ENCODE data around the gene MMEL1. TPM values are rescaled to one million over a fixed set of nuclear protein-coding genes. Genes with fewer than 3 reads are reported as not detected.

MMEL1 gene
- total RNA-seq, 1 donor from 2014 or later: 4.0 TPM

DNA sequence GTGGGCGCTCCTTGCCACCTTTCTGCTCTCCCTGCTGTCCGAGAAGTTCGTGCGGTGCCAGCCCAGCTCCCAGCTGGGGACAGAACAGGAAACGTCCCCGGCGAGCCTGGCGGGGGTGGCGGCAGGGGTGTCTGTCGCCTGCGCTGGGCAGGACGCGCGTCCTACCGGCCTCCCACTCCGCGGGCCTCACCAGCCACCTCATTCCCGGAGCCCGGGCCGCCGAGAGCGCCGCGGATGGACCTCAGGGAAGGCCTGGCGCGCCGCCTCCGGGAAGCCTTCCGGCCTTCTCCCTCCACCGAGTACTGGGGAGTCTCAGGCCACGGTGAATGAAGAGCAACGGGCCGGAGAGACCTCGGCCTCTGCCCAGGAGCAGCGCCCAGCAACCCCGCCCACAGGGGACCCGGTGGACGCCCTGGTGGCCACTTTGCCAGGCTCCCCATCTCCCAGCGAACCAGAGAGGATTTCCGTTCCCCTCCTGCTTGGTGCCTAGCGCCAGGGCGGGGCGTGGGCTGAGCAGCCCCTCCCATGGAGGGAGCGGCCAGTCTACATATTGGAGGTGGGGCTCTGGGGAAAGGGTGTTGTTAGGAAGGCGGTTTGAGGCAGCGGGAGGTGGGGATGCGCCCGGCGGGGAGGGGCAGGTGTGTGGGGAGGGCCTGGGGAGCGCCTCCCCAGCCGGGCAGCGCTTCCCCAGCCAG, 86.2 kb downstream of the MMEL1 start:
- Mint-ChIP-seq H3K27me3 (ENCODE audit: unreplicated experiment) (peaks cover 5% of the 10 kb centered on the region), H3K27ac (ENCODE audit: unreplicated experiment) (peak overlapping the region; percentile 43), H3K36me3 (ENCODE audit: unreplicated experiment) (no peaks in the 10 kb centered on the region), H3K9me3 (ENCODE audit: unreplicated experiment) (peaks cover 2% of the 10 kb centered on the region), H3K4me1 (ENCODE audit: low read depth, unreplicated experiment) (peaks cover 13% of the 10 kb centered on the region), H3K4me3 (ENCODE audit: unreplicated experiment) (peak overlapping the region; percentile 77)
- TF ChIP-seq, protein P1, sequence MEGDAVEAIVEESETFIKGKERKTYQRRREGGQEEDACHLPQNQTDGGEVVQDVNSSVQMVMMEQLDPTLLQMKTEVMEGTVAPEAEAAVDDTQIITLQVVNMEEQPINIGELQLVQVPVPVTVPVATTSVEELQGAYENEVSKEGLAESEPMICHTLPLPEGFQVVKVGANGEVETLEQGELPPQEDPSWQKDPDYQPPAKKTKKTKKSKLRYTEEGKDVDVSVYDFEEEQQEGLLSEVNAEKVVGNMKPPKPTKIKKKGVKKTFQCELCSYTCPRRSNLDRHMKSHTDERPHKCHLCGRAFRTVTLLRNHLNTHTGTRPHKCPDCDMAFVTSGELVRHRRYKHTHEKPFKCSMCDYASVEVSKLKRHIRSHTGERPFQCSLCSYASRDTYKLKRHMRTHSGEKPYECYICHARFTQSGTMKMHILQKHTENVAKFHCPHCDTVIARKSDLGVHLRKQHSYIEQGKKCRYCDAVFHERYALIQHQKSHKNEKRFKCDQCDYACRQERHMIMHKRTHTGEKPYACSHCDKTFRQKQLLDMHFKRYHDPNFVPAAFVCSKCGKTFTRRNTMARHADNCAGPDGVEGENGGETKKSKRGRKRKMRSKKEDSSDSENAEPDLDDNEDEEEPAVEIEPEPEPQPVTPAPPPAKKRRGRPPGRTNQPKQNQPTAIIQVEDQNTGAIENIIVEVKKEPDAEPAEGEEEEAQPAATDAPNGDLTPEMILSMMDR (IDR thresholded peaks at IDR 0.05; ENCODE audit: partially characterized antibody, unreplicated experiment): no peak
- DNase-seq: peak; percentile 70

DNA sequence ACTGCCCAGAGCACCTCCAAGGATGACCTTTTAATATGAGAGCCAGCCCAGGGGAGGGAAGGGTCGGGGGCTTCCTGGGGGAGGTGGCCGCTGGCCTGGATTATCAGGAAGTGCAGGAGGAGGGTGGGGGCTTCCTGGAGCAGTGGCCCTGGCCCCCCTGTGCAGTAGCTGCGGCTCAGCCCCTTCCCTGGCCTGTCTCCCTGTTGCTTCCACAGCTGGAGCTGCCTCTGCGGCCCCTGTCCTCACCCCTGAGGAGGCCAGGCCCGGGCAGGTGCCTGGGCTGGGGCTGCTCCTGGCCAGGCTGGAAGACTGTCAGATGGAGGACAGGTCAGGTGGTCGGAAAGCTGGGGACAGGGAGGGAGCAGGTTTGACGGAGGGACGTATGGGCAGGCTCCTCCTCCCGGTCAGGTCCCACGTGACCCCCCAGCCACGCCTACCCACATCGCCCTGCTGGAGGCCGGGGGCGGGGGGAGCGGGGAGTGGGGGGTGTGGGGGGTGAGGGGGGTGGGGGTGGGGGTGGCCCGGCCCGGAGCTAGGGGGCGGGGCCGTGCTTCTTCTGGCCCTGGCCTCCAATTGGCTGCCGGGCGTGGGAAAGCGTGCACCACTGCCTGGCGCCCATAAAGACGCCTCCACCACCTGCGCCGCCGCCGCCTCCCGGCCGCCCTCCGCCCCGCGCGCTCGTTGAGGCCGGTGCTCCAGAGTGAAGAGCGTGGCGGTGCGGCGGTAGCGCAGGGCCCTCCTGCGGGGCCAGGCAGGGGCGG, 86.9 kb downstream of the MMEL1 start:
- Mint-ChIP-seq H3K4me1 (ENCODE audit: low read depth, unreplicated experiment) (peaks cover 13% of the 10 kb centered on the region), H3K9me3 (ENCODE audit: unreplicated experiment) (peaks cover 2% of the 10 kb centered on the region), H3K27me3 (ENCODE audit: unreplicated experiment) (peaks cover 5% of the 10 kb centered on the region), H3K4me3 (ENCODE audit: unreplicated experiment) (no peak overlapping the region), H3K27ac (ENCODE audit: unreplicated experiment) (no peak overlapping the region), H3K36me3 (ENCODE audit: unreplicated experiment) (no peaks in the 10 kb centered on the region)
- DNase-seq: peak; percentile 93
- TF ChIP-seq, protein P1 (IDR thresholded peaks at IDR 0.05; ENCODE audit: partially characterized antibody, unreplicated experiment): no peak

DNA sequence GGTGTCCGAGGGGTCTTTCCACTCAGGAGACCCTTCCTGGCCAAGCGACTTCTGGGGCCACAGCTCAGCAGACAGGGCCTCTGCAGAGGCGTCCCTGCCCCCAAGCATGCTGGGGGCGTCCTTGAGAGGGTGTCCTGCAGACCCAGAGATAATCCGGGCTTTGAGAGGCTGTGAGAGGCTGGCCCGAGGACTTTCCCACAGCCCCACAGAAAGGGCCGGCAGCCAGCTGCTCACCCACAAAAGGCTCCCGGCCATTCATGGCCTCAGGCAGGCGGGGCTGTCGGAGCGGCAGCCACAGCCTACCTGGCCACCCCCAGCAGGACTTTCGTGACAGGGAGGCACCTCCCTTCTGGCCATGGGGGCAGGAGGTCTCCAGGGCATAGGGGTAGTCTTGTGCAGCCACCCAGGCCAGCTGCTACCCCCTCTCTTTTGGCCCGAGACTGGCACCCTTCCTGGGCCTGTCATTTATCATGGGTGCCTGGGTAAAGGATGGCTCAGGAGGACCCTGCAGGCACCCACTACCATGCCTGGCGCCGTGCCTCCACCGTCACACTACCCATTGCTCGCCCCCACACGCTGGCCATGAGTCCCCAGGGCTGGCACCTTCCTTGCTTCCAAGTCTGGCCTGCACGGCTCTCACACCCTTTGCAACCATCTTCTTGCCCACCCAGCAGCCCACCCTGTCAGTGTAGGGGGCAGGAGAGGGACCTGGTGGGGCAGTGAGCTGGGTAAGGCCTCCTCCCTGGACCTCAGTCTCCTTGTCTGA, 87.8 kb downstream of the MMEL1 start:
- Mint-ChIP-seq H3K27ac (ENCODE audit: unreplicated experiment) (peak overlapping the region; percentile 70), H3K36me3 (ENCODE audit: unreplicated experiment) (no peaks in the 10 kb centered on the region), H3K4me3 (ENCODE audit: unreplicated experiment) (peak overlapping the region; percentile 7), H3K4me1 (ENCODE audit: low read depth, unreplicated experiment) (peaks cover 9% of the 10 kb centered on the region), H3K27me3 (ENCODE audit: unreplicated experiment) (peaks cover 5% of the 10 kb centered on the region), H3K9me3 (ENCODE audit: unreplicated experiment) (peaks cover 2% of the 10 kb centered on the region)
- TF ChIP-seq, protein P1 (IDR thresholded peaks at IDR 0.05; ENCODE audit: partially characterized antibody, unreplicated experiment): no peak
- peak; percentile 52 for DNase-seq

DNA sequence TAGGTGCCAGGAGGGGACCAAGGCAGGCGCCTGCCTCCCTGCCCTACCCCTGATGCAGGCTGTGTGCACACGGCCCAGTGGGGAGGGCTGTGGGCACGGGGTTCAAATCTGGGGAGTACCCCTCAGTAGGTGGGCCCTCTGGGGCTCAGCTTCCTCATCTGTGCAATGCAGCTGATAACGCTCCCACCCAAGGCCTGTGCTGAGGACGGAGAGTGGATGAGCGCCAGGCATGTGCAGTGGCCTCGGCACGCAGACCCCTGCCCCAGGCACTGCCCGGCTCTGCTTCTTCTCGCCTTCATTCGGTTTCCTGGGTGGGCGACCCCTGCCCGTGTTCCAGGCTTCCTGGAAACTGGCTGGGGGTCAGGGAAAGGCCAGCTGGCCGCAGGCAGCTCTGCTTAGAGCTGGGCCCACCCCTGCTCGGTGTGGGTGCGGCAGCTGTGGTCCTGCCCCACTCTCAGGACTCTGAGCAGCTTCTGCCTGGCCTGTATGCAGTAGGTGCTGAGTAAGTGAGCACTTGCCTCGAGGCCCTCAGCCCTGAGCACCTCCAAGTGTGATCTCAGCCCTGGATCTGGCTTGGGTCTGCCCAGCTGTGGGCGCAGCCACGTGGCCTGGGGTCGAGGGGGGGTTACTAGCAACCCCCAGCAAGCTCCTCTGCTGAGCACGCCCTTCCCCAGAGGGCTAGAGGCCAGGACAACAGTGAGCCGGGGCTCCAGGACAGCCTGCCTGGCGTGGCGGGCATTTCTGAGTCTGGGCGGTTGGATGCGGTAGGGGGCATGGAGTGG, 88.5 kb downstream of the MMEL1 start:
- no peak for DNase-seq
- H3K36me3 Mint-ChIP-seq (ENCODE audit: unreplicated experiment): no peaks in the 10 kb centered on the region
- TF ChIP-seq, protein P1 (IDR thresholded peaks at IDR 0.05; ENCODE audit: partially characterized antibody, unreplicated experiment): no peak

More for the DNA sequence above, 88.5 kb downstream of the MMEL1 start:
- H3K27ac Mint-ChIP-seq (ENCODE audit: unreplicated experiment): peak overlapping the region; percentile 70
- peaks cover 5% of the 10 kb centered on the region for H3K27me3 Mint-ChIP-seq (ENCODE audit: unreplicated experiment)
- H3K9me3 Mint-ChIP-seq (ENCODE audit: unreplicated experiment): peaks cover 2% of the 10 kb centered on the region
- peaks cover 6% of the 10 kb centered on the region for H3K4me1 Mint-ChIP-seq (ENCODE audit: low read depth, unreplicated experiment)
- H3K4me3 Mint-ChIP-seq (ENCODE audit: unreplicated experiment): no peak overlapping the region

All from glutamatergic neuron (in vitro differentiated cells).